Calu3 (cell line): ENCODE data around the gene GABPB2. TPM values are rescaled to one million over a fixed set of nuclear protein-coding genes. Genes with fewer than 3 reads are reported as not detected.

ENCODE experiments used
- BruUV-seq: library from RNA; stranded (reverse); fragments of 400-500 nt; replicated peaks from 2 replicates; lab custom pipeline; 2021; lab: Mats Ljungman, UMichigan
- CTCF ChIA-PET: fragments of 300-600 bp; sonication (Branson Sonifier 250); formaldehyde crosslinking; loops from one replicate; lab custom pipeline; 2022; ENCODE audit warnings: antibody characterized with exemption; lab: Charles Lee
- DNase-seq: peaks from one replicate; pipeline ENCODE4 v3.0.0; 2022
- H3K27ac Mint-ChIP-seq: one replicate; pipeline ENCODE4 v1.8.0; 2022; ENCODE audit warnings: mixed read lengths; ENCODE audit not compliant: unreplicated experiment
- H3K27me3 Mint-ChIP-seq: one replicate; pipeline ENCODE4 v1.8.0; 2022; ENCODE audit warnings: mixed read lengths; ENCODE audit not compliant: unreplicated experiment
- H3K36me3 Mint-ChIP-seq: one replicate; pipeline ENCODE4 v1.8.0; 2022; ENCODE audit warnings: mild to moderate bottlenecking, moderate library complexity, mixed read lengths; ENCODE audit not compliant: insufficient read depth, unreplicated experiment
- H3K4me1 Mint-ChIP-seq: one replicate; pipeline ENCODE4 v1.8.0; 2022; ENCODE audit warnings: mild to moderate bottlenecking, low read depth, mixed read lengths; ENCODE audit not compliant: unreplicated experiment
- H3K4me3 Mint-ChIP-seq: one replicate; pipeline ENCODE4 v1.8.0; 2022; ENCODE audit warnings: mild to moderate bottlenecking, low read depth, moderate library complexity, mixed read lengths; ENCODE audit not compliant: unreplicated experiment
- H3K9me3 Mint-ChIP-seq: one replicate; pipeline ENCODE4 v1.8.0; 2022; ENCODE audit warnings: low read depth, mixed read lengths; ENCODE audit not compliant: unreplicated experiment
- CTCF ChIP-seq: fragments of 200-600 bp; IDR thresholded peaks from one replicate; pipeline ENCODE4 v1.8.0; 2022; ENCODE audit warnings: antibody characterized with exemption; ENCODE audit not compliant: unreplicated experiment
- intact Hi-C: fragments of 100-400 bp; cut with micrococcal nuclease; formaldehyde crosslinking; loops from one replicate; pipeline ENCODE4 v1.10.0; 2022; ENCODE audit not compliant: unreplicated experiment
- total RNA-seq: library from RNA; stranded (reverse); gene quantifications from 2 replicates; pipeline ENCODE4 v1.2.3, GENCODE V29; 2022

Gene GABPB2
- total RNA-seq, 1 experiment from 2014 or later, result 10.9 TPM

DNA sequence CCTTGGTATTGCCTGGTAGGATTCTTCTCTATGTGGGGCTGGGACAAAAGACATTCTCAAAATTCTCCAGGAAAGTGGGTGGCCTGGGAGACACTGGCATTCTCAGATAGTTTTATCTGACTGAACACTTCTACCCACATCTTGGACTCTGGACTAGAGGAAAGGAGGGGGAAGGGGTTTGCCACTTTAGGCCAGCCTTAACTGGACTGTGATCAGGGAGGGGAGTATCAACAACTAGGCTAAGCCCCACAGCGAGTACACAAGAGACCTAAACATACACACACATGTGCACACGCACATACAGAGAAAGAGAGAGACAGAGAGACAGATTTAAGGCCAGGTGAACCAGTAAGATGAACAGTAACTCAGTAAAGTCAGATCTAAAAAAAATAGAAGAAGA, 77.1 kb downstream of the GABPB2 start:
- no peak for DNase-seq
- CTCF ChIA-PET, result no interaction called here
- H3K27me3 Mint-ChIP-seq, result peaks cover 25% of the 10 kb centered on the region
- H3K27ac Mint-ChIP-seq, result no peak overlapping the region
- no peak overlapping the region for H3K4me3 Mint-ChIP-seq
- intact Hi-C loops, result no loop called here
- H3K4me1 Mint-ChIP-seq, result no peaks in the 10 kb centered on the region
- no peak for TF ChIP-seq CTCF
- no TSS peak for BruUV-seq
- H3K9me3 Mint-ChIP-seq, result no peaks in the 10 kb centered on the region
- H3K36me3 Mint-ChIP-seq, result peaks cover 10% of the 10 kb centered on the region

DNA sequence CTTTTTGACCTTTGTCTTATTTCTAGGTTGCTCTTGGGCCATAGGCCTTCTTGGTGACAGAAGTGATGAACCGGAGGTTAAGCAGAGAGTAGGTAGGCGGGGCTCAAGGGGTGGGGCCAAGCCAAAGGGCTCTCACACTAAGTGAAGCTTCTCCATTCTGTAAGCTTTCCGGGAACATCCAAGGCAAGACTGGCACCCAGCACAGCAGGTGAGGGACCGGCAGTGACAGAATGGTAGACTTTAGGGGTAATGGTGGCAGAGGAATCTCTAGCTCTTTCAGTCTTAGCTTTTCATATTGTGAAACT, 85.9 kb downstream of the GABPB2 start, which contains the start of gene TNFAIP8L2:
TSS of gene TNFAIP8L2 (plus strand) at position 135 of the 305 bp plus-strand sequence. CDS start 2,049 bp downstream, outside the sequence.
- H3K4me1 Mint-ChIP-seq, result no peaks in the 10 kb centered on the region
- no peaks in the 10 kb centered on the region for H3K36me3 Mint-ChIP-seq
- no peak within 1 kb of the TSS for H3K27ac Mint-ChIP-seq
- CTCF ChIA-PET, result interaction anchor here (1.7 kb wide), 1 partner anchor 57 kb away, joined by 27 read pairs; no protein-coding TSS in a partner anchor
- no peak for DNase-seq
- intact Hi-C loops, result loop anchor here (1.0 to 2.0 kb wide), 2 partner anchors 57 to 132 kb away; no protein-coding TSS in a partner anchor
- H3K4me3 Mint-ChIP-seq, result no peak within 1 kb of the TSS
- no peaks in the 10 kb centered on the region for H3K27me3 Mint-ChIP-seq
- H3K9me3 Mint-ChIP-seq, result no peaks in the 10 kb centered on the region
- BruUV-seq, result no TSS peak
- no peak for TF ChIP-seq CTCF

DNA sequence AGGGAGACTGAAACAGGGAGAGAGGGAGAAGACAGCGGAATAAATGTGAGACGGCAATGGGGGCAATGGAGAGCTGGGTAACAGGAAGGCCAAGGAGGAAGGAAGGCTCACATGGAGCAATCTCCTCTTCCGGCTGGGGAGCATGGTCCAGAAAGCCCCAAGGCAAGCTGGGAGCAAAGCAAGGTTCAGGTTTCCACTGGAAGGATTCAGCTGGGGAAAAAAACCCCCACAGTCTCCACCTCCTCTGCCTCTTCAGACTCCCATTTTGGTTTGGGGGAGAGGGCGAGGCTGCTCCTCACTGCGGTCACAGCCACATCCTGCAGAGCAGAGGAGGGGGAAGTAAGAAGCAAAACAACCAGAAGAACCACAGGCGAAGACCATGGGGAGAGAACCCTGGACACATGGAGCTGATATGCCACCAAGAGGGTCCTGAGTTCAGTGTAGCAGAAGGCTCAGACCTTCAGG, 86.5 kb downstream of the GABPB2 start:
- no peak overlapping the region for H3K27ac Mint-ChIP-seq
- CTCF ChIA-PET, result interaction anchor here (1.7 kb wide), 1 partner anchor 57 kb away, joined by 27 read pairs; no protein-coding TSS in a partner anchor
- BruUV-seq, result no TSS peak

DNA sequence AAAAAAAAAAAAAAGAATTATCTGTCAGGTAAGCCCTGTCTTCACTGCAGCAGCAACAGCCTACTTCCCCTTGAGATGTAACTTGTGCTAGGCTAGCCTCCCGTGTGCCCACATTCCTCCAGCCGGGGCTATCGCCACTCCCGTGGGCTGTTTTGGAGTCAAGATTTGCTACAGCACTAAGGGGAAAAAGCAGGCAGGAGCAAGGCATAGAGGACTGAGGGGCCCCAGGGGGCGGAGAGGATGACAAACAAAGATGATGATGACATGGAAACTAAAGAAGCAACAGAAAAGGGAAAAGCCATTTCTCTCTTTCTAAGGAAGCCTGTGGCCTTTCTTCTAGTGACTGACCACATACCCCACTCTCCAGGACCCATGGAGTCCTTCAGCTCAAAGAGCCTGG, 87.8 kb downstream of the GABPB2 start:
- Mint-ChIP-seq H3K9me3 (no peaks in the 10 kb centered on the region), H3K4me1 (no peaks in the 10 kb centered on the region), H3K36me3 (no peaks in the 10 kb centered on the region), H3K27ac (no peak overlapping the region), H3K4me3 (no peak overlapping the region), H3K27me3 (no peaks in the 10 kb centered on the region)
- no TSS peak for BruUV-seq
- no peak for TF ChIP-seq CTCF
- CTCF ChIA-PET, result interaction anchor here (0.7 to 1.8 kb wide), 4 partner anchors 48 to 306 kb away, joined by 3 to 8 read pairs (median 5); partner anchors contain the start of gene GABPB2
- no peak for DNase-seq
- intact Hi-C loops, result no loop called here

More for the DNA sequence above, 86.5 kb downstream of the GABPB2 start:
- Mint-ChIP-seq H3K9me3 (no peaks in the 10 kb centered on the region), H3K36me3 (no peaks in the 10 kb centered on the region), H3K4me1 (no peaks in the 10 kb centered on the region), H3K4me3 (no peak overlapping the region), H3K27me3 (no peaks in the 10 kb centered on the region)
- DNase-seq, result no peak
- intact Hi-C loops, result loop anchor here (2.0 kb wide), 1 partner anchor 132 kb away; no protein-coding TSS in a partner anchor
- no peak for TF ChIP-seq CTCF
